Loucy (cell line): ENCODE results near the gene LRIF1.

Source experiments
- CTCF ChIP-seq: fragments of 200-600 bp; sonication (generic); conservative IDR thresholded peaks from 2 replicates; pipeline ENCODE4 v1.5.1; 2014; ENCODE audit warnings: mild to moderate bottlenecking, antibody characterized with exemption, low read length
- EZH2phosphoT487 ChIP-seq: fragments of 200-600 bp; IDR thresholded peaks from 2 replicates; pipeline ENCODE4 v1.6.1; 2018; ENCODE audit warnings: antibody characterized with exemption, mild to moderate bottlenecking, moderate library complexity, borderline replicate concordance

- TF ChIP-seq EZH2phosphoT487 (no peak), CTCF (no peak)
These were observed 12.6 kb downstream of the LRIF1 start for GRCh38 chr1:110951161-110951560.
